Stimulated activated CD4-positive, alpha-beta T cell treated with anti-CD3 and anti-CD28 coated beads, Interleukin-12 subunit alpha, Interleukin-12 subunit beta, amount 100 ng/mL, for 4 hours (primary cell): ENCODE results near the gene RNF213.
"Not testable (repeated sequence)": the region's sequence is repeated elsewhere in the genome, so short reads cannot be mapped to it uniquely, and the experiment has no call there.

Experiments
- DNase-seq: peaks from one replicate; pipeline ENCODE4 v3.0.0-alpha.2; 2020

RNF213 gene

GRCh38 chr17:80396157-80397033 lies 135.7 kb downstream of the RNF213 start:
- no peak for DNase-seq

- no peak for DNase-seq
Observed at GRCh38 chr17:80397034-80397387, 136.4 kb downstream of the RNF213 start.

- no peak for DNase-seq
Observed at GRCh38 chr17:80397686-80398085, 137.0 kb downstream of the RNF213 start.

GRCh38 chr17:80401086-80401485 lies 140.4 kb downstream of the RNF213 start:
- not testable (repeated sequence) for DNase-seq

GRCh38 chr17:80402102-80402501 lies 141.4 kb downstream of the RNF213 start:
- DNase-seq = not testable (repeated sequence)

GRCh38 chr17:80402959-80403358 lies 142.3 kb downstream of the RNF213 start:
- no peak for DNase-seq

GRCh38 chr17:80406146-80406545 lies 145.5 kb downstream of the RNF213 start:
- DNase-seq = no peak

GRCh38 chr17:80407917-80408316 lies 147.3 kb downstream of the RNF213 start:
- DNase-seq = not testable (repeated sequence)

GRCh38 chr17:80408872-80409271 lies 148.2 kb downstream of the RNF213 start:
- DNase-seq = no peak

GRCh38 chr17:80409626-80410025 lies 149.0 kb downstream of the RNF213 start:
- no peak for DNase-seq

GRCh38 chr17:80410441-80411087 lies 149.9 kb downstream of the RNF213 start:
- not testable (repeated sequence) for DNase-seq

GRCh38 chr17:80413771-80414507 lies 153.3 kb downstream of the RNF213 start:
- no peak for DNase-seq

- DNase-seq = no peak
Observed at GRCh38 chr17:80414508-80414802, 153.8 kb downstream of the RNF213 start.

- peak; percentile 91 for DNase-seq
Observed at GRCh38 chr17:80414803-80415625, 154.4 kb downstream of the RNF213 start, which contains the start of gene ENDOV. TSS of gene ENDOV (plus strand) at chr17:80415167. CDS start at chr17:80415195, 28 bp downstream.

- no peak for DNase-seq
Observed at GRCh38 chr17:80415626-80416137, 155.0 kb downstream of the RNF213 start.

- no peak for DNase-seq
Observed at GRCh38 chr17:80416260-80416939, 155.7 kb downstream of the RNF213 start.

- no peak for DNase-seq
Observed at GRCh38 chr17:80416940-80417293, 156.3 kb downstream of the RNF213 start.

GRCh38 chr17:80418589-80418988 lies 157.9 kb downstream of the RNF213 start:
- DNase-seq = no peak

- no peak for DNase-seq
Observed at GRCh38 chr17:80419255-80419654, 158.6 kb downstream of the RNF213 start.

- no peak for DNase-seq
Observed at GRCh38 chr17:80421381-80422090, 160.9 kb downstream of the RNF213 start.

GRCh38 chr17:80422276-80422675 lies 161.6 kb downstream of the RNF213 start:
- DNase-seq = no peak
